Gastroesophageal sphincter (tissue), 4 donors: ENCODE measurements around the gene COL19A1. TPM values are rescaled to one million over a fixed set of nuclear protein-coding genes. Genes with fewer than 3 reads are reported as not detected.
"Not testable (repeated sequence)": the region's sequence is repeated elsewhere in the genome, so short reads cannot be mapped to it uniquely, and the experiment has no call there.

Experiments
- ATAC-seq: fragments of 150-250 bp; one replicate; pipeline ENCODE4 v1.9.1; 2016; ENCODE audit warnings: mild to moderate bottlenecking, moderate library complexity
- H3K27ac ChIP-seq, 4 donors: fragments of 200-600 bp; sonication (generic) in 3 of 4; 1 replicate in 3 of 4; 2 replicates in 1 of 4; pipeline ENCODE4 v1.5.1; 2016 to 2019
- H3K27me3 ChIP-seq: fragments of 200-600 bp; sonication (generic); one replicate; pipeline ENCODE4 v1.5.1; 2019
- H3K36me3 ChIP-seq, 2 donors: fragments of 200-600 bp; sonication (generic); one replicate each; pipeline ENCODE4 v1.5.1; 2019; ENCODE audit warnings: control low read depth in 1 of 2
- H3K4me1 ChIP-seq, 3 donors: fragments of 200-600 bp; sonication (generic); 1 replicate in 2 of 3; 2 replicates in 1 of 3; pipeline ENCODE4 v1.5.1; 2016 to 2019; ENCODE audit warnings: control low read depth in 2 of 3
- H3K4me3 ChIP-seq, 2 donors: fragments of 200-600 bp; sonication (generic); one replicate each; pipeline ENCODE4 v1.5.1; 2019; ENCODE audit warnings: mild to moderate bottlenecking in 1 of 2, moderate library complexity in 1 of 2
- H3K9me3 ChIP-seq, 3 donors: fragments of 200-600 bp; sonication (generic); one replicate each; pipeline ENCODE4 v1.5.1; 2017 to 2019; ENCODE audit warnings: control low read depth in 2 of 3
- CTCF ChIP-seq, 4 experiments: fragments of 200-600 bp in 2 of 4; fragments of 450-650 bp in 2 of 4; sonication (generic) in 1 of 4; IDR thresholded peaks; one replicate each; pipeline ENCODE4 v1.5.1; 2017 to 2019; ENCODE audit warnings: antibody characterized with exemption in 4 of 4, mild to moderate bottlenecking in 2 of 4, moderate library complexity in 2 of 4
- EP300 ChIP-seq: sonication (generic); formaldehyde crosslinking; IDR thresholded peaks from one replicate; pipeline ENCODE4 v1.6.1; 2017; ENCODE audit warnings: antibody characterized with exemption, mild to moderate bottlenecking
- POLR2A ChIP-seq, 2 donors: fragments of 450-650 bp; IDR thresholded peaks; one replicate each; pipeline ENCODE4 v1.6.1; 2017; ENCODE audit warnings: antibody characterized with exemption in 2 of 2, mild to moderate bottlenecking in 2 of 2, moderate library complexity in 1 of 2
- POLR2AphosphoS5 ChIP-seq: sonication (generic); formaldehyde crosslinking; IDR thresholded peaks from one replicate; pipeline ENCODE4 v1.6.1; 2017; ENCODE audit warnings: antibody characterized with exemption
- WGBS, 2 donors: methylation state at CpG; one replicate each; pipeline ENCODE4 v1.1.5; 2018; ENCODE audit warnings: low coverage in 1 of 2; 5-methylcytosine and 5-hydroxymethylcytosine counted together
- total RNA-seq, 4 donors: library from RNA; depleted of rRNA; stranded (reverse); fragments of >200 nt; gene quantifications; one replicate each; pipeline ENCODE4 v1.1.0, GENCODE V29; 2016

Gene COL19A1
- total RNA-seq, 4 donors from 2014 or later: 3.7 to 15.6 (median 6.5) TPM

GRCh38 chr6:69887714-69888345 is 21.5 kb downstream of the COL19A1 start:
- Histone ChIP-seq H3K9me3 (no peaks in the 10 kb centered on the region), H3K36me3 (no peaks in the 10 kb centered on the region), H3K27ac (no peak overlapping the region), H3K27me3 (no peaks in the 10 kb centered on the region), H3K4me3 (no peak overlapping the region), H3K4me1 (no peaks in the 10 kb centered on the region)
- TF ChIP-seq EP300 (no peak), POLR2AphosphoS5 (no peak)
- ATAC-seq: no peak
- 71 to 82% methylated on average over 5 of the region's 5 CpGs for WGBS, 2 donors

GRCh38 chr6:69888482-69889233 is 22.3 kb downstream of the COL19A1 start:
- no peak overlapping the region for H3K4me3 ChIP-seq
- no peaks in the 10 kb centered on the region for H3K9me3 ChIP-seq
- no peak for ATAC-seq
- no peak for TF ChIP-seq POLR2A (IDR thresholded peaks at IDR 0.05)
- TF ChIP-seq CTCF (IDR thresholded peaks at IDR 0.05): no peak
- no peak for TF ChIP-seq POLR2AphosphoS5
- TF ChIP-seq EP300: no peak
- H3K4me1 ChIP-seq: no peaks in the 10 kb centered on the region
- H3K27me3 ChIP-seq: no peaks in the 10 kb centered on the region
- H3K36me3 ChIP-seq: no peaks in the 10 kb centered on the region
- 86 to 87% methylated on average over 6 of the region's 6 CpGs for WGBS, 2 donors
- no peak overlapping the region for H3K27ac ChIP-seq

DNA sequence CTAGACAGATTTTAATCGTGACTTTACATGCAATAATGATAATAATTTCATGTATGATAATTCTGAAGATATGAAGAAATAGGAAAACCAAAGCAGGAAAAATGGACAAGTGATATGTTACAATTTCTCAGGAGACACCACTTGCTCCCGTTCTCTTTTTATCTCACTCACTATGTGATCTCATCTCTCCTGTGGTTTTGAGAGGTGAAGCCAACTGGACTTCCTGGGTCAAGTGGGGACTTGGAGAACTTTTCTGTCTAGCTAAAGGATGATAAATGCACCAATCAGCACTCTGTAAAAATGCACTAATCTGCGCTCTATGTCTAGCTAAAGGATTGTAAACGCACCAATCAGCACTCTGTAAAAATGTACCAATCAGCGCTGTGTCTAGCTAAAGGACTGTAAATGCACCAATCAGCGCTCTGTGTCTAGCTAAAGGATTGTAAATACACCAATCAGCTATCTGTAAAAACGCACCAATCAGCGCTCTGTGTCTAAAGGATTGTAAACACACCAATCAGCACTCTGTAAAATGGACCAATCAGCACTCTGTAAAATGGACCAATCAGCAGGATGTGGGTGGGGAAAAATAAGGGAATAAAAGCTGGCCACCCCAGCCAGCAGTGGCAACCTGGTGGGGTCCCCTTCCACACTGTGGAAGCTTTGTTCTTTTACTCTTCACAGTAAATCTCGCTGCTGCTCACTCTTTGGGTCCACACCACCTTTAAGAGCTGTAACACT is 23.0 kb downstream of the COL19A1 start:
- not testable (repeated sequence) for H3K36me3 ChIP-seq, H3K4me3 ChIP-seq, H3K27ac ChIP-seq, H3K9me3 ChIP-seq, ATAC-seq, H3K27me3 ChIP-seq, H3K4me1 ChIP-seq
- WGBS, 2 donors: 87 to 91% methylated on average over 8 of the region's 9 CpGs

GRCh38 chr6:69892561-69892960 is 26.2 kb downstream of the COL19A1 start:
- WGBS, 2 donors: 64 to 83% methylated on average over 1 of the region's 1 CpG

DNA sequence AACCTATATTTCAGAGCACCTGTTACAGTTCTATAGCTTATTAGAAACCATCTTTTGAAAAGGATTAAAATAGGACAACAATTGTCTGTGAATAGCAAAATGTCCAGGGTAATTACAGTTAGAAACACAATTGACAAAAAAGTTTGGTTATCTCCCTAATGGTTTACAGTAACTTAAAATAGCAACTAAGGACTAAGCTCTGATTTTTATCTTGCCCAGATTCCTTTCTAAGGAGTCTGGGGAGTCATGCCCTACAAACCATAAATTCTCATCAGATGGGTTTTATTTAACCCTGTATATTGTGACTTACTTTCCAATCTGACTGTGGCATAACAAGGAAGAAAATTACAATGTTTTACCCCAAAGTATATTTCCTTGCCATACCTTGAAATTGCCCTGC is 26.9 kb downstream of the COL19A1 start:
- not testable (repeated sequence) for H3K4me3 ChIP-seq, H3K27ac ChIP-seq, H3K9me3 ChIP-seq, H3K27me3 ChIP-seq, H3K36me3 ChIP-seq, ATAC-seq, H3K4me1 ChIP-seq

More at GRCh38 chr6:69892561-69892960, 26.2 kb downstream of the COL19A1 start:
- H3K27ac ChIP-seq, H3K36me3 ChIP-seq, H3K9me3 ChIP-seq, H3K27me3 ChIP-seq, H3K4me1 ChIP-seq, ATAC-seq, H3K4me3 ChIP-seq: not testable (repeated sequence)

DNA sequence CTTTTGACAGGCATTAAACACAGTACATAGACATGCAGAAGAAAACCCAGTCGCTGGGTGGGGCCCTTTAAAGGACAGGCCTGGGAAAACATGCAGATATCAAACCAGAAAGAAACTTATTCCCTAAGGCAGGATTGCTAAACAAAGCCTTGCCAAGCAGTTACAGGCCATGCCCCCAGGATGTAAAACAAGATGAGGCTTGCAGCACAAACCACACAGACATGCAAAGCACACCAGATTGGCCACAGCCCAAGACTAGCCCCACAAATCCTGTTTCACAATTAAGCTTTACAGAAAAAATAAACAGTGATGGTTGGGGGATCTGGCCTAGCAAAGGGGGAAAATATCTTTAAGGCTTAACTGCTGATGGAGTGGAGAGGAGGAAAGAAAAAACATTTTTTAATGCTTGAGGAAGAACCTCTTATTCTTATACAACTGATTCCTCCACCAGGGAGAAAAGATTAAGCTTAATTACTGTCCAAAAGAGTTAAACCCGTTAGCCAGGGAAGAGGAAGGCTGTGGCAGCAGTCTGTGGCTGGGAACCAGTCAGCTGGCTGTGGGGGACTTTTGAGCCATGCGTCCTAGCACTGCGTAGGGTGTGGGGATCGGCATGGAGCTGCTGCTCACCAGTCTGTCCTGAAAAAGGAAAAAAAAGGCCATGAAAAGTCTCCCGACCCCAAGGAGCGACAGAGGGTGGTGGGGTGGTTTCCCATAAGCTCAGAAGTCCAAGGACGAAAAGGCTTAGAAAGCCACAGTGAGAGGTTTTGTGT is 28.4 kb downstream of the COL19A1 start:
- Histone ChIP-seq H3K4me1 (no peaks in the 10 kb centered on the region), H3K27me3 (no peaks in the 10 kb centered on the region), H3K9me3 (no peaks in the 10 kb centered on the region), H3K4me3 (no peak overlapping the region), H3K27ac (no peak overlapping the region), H3K36me3 (no peaks in the 10 kb centered on the region)
- ATAC-seq: no peak
- WGBS, 2 donors: 68 to 78% methylated on average over 5 to 6 of the region's 8 CpGs
- no peak for TF ChIP-seq POLR2A (IDR thresholded peaks at IDR 0.05)
- TF ChIP-seq POLR2AphosphoS5: no peak
- TF ChIP-seq EP300: no peak
- TF ChIP-seq CTCF (IDR thresholded peaks at IDR 0.05): no peak
